ENCODE measurements around the gene NFKBIE.
A peak's percentile ranks its signal among the peaks of the same experiment; 100 is the strongest.

DNA sequence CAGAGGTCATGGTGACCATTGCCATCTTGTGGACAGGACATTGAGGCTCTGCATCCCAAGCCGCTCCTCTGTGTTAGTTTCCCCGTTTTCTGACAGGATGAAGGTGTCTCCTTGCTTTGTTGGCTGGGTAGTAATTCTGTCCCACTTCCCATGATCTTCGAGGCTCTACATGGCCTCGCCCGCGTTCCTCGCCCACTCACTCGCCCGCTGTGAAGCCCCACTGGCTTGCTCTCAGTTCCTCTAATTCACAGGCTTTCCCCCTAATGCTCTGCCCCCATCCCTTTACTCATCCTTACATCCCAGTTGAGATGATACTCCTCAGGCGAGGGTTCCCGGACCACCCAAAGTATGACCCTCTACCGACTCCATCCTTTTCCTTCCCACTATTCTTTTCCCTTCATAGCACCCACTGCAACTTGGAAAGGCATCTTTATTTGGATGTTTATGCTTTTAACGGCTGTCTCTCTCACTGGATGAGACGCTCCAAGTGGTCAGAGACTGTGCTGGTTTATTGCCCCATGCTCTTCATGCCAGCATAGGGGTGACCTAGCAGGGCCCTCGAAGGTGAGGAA is 7.5 kb downstream of the NFKBIE start:
- peak in 4 of 7 experiments; percentile 4 to 15 (median 9) for TF ChIP-seq CTCF (IDR thresholded peaks at IDR 0.05)
- no peak for TF ChIP-seq POLR2AphosphoS5 (IDR thresholded peaks at IDR 0.05)
- no peak for TF ChIP-seq POLR2A (IDR thresholded peaks at IDR 0.05)
- TF ChIP-seq EP300 (IDR thresholded peaks at IDR 0.05): no peak
